ENCODE results near the gene CCDC110.

Gene CCDC110

GRCh38 chr4:185488650-185489049 lies 17.1 kb upstream of the CCDC110 start:
- Histone ChIP-seq H3K4me1 (ENCODE audit: control insufficient read depth, low read length) (no peaks in the 10 kb centered on the region), H3F3A (ENCODE audit: control insufficient read depth, insufficient read depth) (no peaks in the 10 kb centered on the region), H3K27ac (ENCODE audit: low read depth, low read length) (no peak overlapping the region), H3K9me2 (replicated peaks; ENCODE audit: control insufficient read depth, low read length) (no peaks in the 10 kb centered on the region), H3K4me2 (ENCODE audit: low read length) (no peak overlapping the region), H3K9me3 (ENCODE audit: control insufficient read depth, insufficient read depth, low read length) (no peaks in the 10 kb centered on the region), H3K27me3 (ENCODE audit: control insufficient read depth, low read length) (peaks cover 5% of the 10 kb centered on the region; the same call in 1 of the 2 replicates), H3K4me3 (ENCODE audit: low read length) (no peak overlapping the region), H3K79me2 (ENCODE audit: control insufficient read depth, low read length) (no peaks in the 10 kb centered on the region), H3K36me3 (ENCODE audit: control insufficient read depth, low read length) (no peaks in the 10 kb centered on the region), H4K20me1 (ENCODE audit: control insufficient read depth, insufficient read depth, low read depth, low read length) (no peaks in the 10 kb centered on the region)
- no peak for TF ChIP-seq EZH2phosphoT487 (IDR thresholded peaks at IDR 0.05; ENCODE audit: borderline replicate concordance, low read length)
- no peak for TF ChIP-seq CTCF (IDR thresholded peaks at IDR 0.05; ENCODE audit: low read depth, low read length, poor library complexity, severe bottlenecking)

DNA sequence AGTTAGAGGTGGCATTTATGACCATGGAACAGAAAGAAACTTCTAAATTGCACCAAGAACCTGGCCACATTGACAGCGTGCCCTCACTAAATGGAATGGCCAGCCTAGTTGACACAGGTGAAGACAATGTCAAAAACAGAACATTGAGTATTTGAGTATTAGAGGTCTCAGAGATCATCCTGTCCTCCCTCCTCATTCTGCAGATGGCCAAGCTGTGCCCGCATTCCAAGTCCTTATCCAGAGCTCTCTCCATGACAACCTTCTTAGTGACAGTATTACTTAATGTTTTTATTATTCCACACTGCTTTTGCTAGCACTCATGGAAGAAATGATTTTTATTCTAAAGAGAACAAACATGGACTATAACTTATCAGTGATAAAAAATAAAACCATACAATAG lies 9.9 kb upstream of the CCDC110 start:
- no peak overlapping the region for H3K27ac ChIP-seq (ENCODE audit: low read depth, low read length)
- H3K9me2 ChIP-seq (replicated peaks; ENCODE audit: control insufficient read depth, low read length): no peaks in the 10 kb centered on the region
- no peak overlapping the region for H3K4me3 ChIP-seq (ENCODE audit: low read length)
- TF ChIP-seq CTCF (IDR thresholded peaks at IDR 0.05; ENCODE audit: low read depth, low read length, poor library complexity, severe bottlenecking): no peak
- TF ChIP-seq EZH2phosphoT487 (IDR thresholded peaks at IDR 0.05; ENCODE audit: borderline replicate concordance, low read length): no peak
- H3K79me2 ChIP-seq (ENCODE audit: control insufficient read depth, low read length): no peaks in the 10 kb centered on the region
- H4K20me1 ChIP-seq (ENCODE audit: control insufficient read depth, insufficient read depth, low read depth, low read length): no peaks in the 10 kb centered on the region
- no peaks in the 10 kb centered on the region for H3F3A ChIP-seq (ENCODE audit: control insufficient read depth, insufficient read depth)
- H3K9me3 ChIP-seq (ENCODE audit: control insufficient read depth, insufficient read depth, low read length): no peaks in the 10 kb centered on the region
- peaks cover 38% of the 10 kb centered on the region for H3K27me3 ChIP-seq (ENCODE audit: control insufficient read depth, low read length)
- no peaks in the 10 kb centered on the region for H3K36me3 ChIP-seq (ENCODE audit: control insufficient read depth, low read length)
- H3K4me2 ChIP-seq (ENCODE audit: low read length): no peak overlapping the region
- H3K4me1 ChIP-seq (ENCODE audit: control insufficient read depth, low read length): 0 out of 2 replicates have a peak, but pooled peaks cover 5% of the 10 kb centered on the region

DNA sequence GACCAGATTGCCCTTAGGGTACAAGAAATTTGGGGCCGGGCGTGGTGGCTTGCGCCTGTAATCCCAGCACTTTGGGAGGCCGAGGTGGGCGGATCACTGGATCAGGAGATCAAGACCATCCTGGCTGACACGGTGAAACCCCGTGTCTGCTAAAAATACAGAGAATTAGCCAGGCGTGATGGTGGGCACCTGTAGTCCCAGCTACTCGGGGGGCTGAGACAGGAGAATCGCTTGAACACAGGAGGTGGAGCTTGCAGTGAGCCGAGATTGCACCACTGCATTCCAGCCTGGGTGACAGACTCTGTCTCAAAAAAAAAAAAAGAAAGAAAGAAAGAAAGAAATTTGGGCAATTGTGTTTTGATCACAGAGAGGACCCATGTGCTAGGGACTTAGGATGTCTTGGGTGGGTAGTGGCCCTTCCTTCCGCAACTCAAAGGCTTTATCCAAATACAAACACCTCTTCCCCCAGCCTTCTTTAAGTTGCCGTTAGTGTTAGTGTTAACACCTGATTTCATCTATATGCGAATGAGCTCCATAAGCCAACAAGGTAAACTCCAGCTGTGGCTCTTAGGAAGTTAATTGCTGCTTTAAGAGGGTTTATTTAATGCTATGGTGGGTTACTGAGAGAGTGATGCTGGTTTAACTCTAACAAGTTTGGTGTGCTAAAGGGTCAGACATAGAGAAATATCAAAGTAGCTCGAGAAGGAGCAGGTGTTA lies 8.6 kb upstream of the CCDC110 start:
- no peak overlapping the region for H3K4me2 ChIP-seq (ENCODE audit: low read length)
- no peaks in the 10 kb centered on the region for H4K20me1 ChIP-seq (ENCODE audit: control insufficient read depth, insufficient read depth, low read depth, low read length)
- no peaks in the 10 kb centered on the region for H3K79me2 ChIP-seq (ENCODE audit: control insufficient read depth, low read length)
- 0 out of 2 replicates have a peak, but pooled peaks cover 5% of the 10 kb centered on the region for H3K4me1 ChIP-seq (ENCODE audit: control insufficient read depth, low read length)
- no peaks in the 10 kb centered on the region for H3K9me2 ChIP-seq (replicated peaks; ENCODE audit: control insufficient read depth, low read length)
- no peak overlapping the region for H3K4me3 ChIP-seq (ENCODE audit: low read length)
- no peaks in the 10 kb centered on the region for H3K36me3 ChIP-seq (ENCODE audit: control insufficient read depth, low read length)
- H3K27me3 ChIP-seq (ENCODE audit: control insufficient read depth, low read length): peaks cover 38% of the 10 kb centered on the region
- no peak overlapping the region for H3K27ac ChIP-seq (ENCODE audit: low read depth, low read length)
- H3F3A ChIP-seq (ENCODE audit: control insufficient read depth, insufficient read depth): no peaks in the 10 kb centered on the region
- TF ChIP-seq EZH2phosphoT487 (IDR thresholded peaks at IDR 0.05; ENCODE audit: borderline replicate concordance, low read length): no peak
- no peak for TF ChIP-seq CTCF (IDR thresholded peaks at IDR 0.05; ENCODE audit: low read depth, low read length, poor library complexity, severe bottlenecking)
- no peaks in the 10 kb centered on the region for H3K9me3 ChIP-seq (ENCODE audit: control insufficient read depth, insufficient read depth, low read length)

All from DOHH2 (cell line).